ENCODE measurements around the gene SHLD3. TPM values are rescaled to one million over a fixed set of nuclear protein-coding genes. Genes with fewer than 3 reads are reported as not detected.
A peak's percentile ranks its signal among the peaks of the same experiment; 100 is the strongest.
"Not testable (repeated sequence)": the region's sequence is repeated elsewhere in the genome, so short reads cannot be mapped to it uniquely, and the experiment has no call there.

The SHLD3 gene
- total and polyA plus RNA-seq, 12 donors: 1.0 to 11.7 (median 3.0) TPM

GRCh38 chr5:65611524-65611923 is 13.3 kb upstream of the SHLD3 start:
- 84 to 92% (median 89%) methylated on average over 3 of the region's 3 CpGs for WGBS, 4 donors
- Histone ChIP-seq H3K27ac (no peak overlapping the region), H3K4me3 (no peak overlapping the region), H3K36me3 (replicated peaks in 1 of 2) (peaks cover 0 to 62% of the 10 kb centered on the region in 2 donors), H3K27me3 (no peaks in the 10 kb centered on the region), H3K9me3 (replicated peaks in 1 of 3) (no peaks in the 10 kb centered on the region), H3K4me1 (replicated peaks in 1 of 2) (no peaks in the 10 kb centered on the region)
- DNase-seq: no peak
- TF ChIP-seq CTCF (IDR thresholded peaks at IDR 0.05) (no peak), POLR2A (IDR thresholded peaks at IDR 0.05) (no peak)
- intact Hi-C loops (cut with DNase I): no loop called here

GRCh38 chr5:65612298-65612907 is 12.4 kb upstream of the SHLD3 start:
- intact Hi-C loops (cut with DNase I): no loop called here
- Histone ChIP-seq H3K9me3 (replicated peaks in 1 of 3) (no peaks in the 10 kb centered on the region), H3K4me3 (no peak overlapping the region), H3K36me3 (replicated peaks in 1 of 2) (peaks cover 0 to 59% of the 10 kb centered on the region in 2 donors), H3K4me1 (replicated peaks in 1 of 2) (no peaks in the 10 kb centered on the region), H3K27ac (no peak overlapping the region), H3K27me3 (no peaks in the 10 kb centered on the region)
- no peak for TF ChIP-seq CTCF (IDR thresholded peaks at IDR 0.05)
- no peak for TF ChIP-seq POLR2A (IDR thresholded peaks at IDR 0.05)
- no peak for DNase-seq
- 85 to 94% (median 89%) methylated on average over 4 of the region's 4 CpGs for WGBS, 4 donors

- Histone ChIP-seq H3K4me3 (no peak overlapping the region), H3K27ac (no peak overlapping the region), H3K4me1 (replicated peaks in 1 of 2) (peaks cover 9 to 32% of the 10 kb centered on the region in 2 donors), H3K9me3 (replicated peaks in 1 of 3) (no peaks in the 10 kb centered on the region), H3K27me3 (no peaks in the 10 kb centered on the region), H3K36me3 (replicated peaks in 1 of 2) (peaks cover 0 to 18% of the 10 kb centered on the region in 2 donors)
- intact Hi-C loops (cut with DNase I): no loop called here
- 92 to 95% (median 94%) methylated on average over 4 of the region's 4 CpGs for WGBS, 4 donors
- TF ChIP-seq CTCF (IDR thresholded peaks at IDR 0.05) (no peak), POLR2A (IDR thresholded peaks at IDR 0.05) (no peak)
- no peak for DNase-seq
These were observed 4.8 kb upstream of the SHLD3 start for GRCh38 chr5:65620021-65620420.

- H3K36me3 ChIP-seq (replicated peaks in 1 of 2); H3K4me3 ChIP-seq; H3K27me3 ChIP-seq; intact Hi-C loops (cut with DNase I); DNase-seq; H3K27ac ChIP-seq; H3K9me3 ChIP-seq (replicated peaks in 1 of 3): not testable (repeated sequence)
- H3K4me1 ChIP-seq (replicated peaks in 1 of 2): peaks cover 14 to 42% of the 10 kb centered on the region in 2 donors
- 81 to 97% (median 85%) methylated on average over 4 of the region's 4 CpGs for WGBS, 4 donors
These were observed 2.9 kb upstream of the SHLD3 start for GRCh38 chr5:65621961-65622360.

GRCh38 chr5:65623482-65623881 is 1.3 kb upstream of the SHLD3 start:
- Histone ChIP-seq H3K4me3 (peak overlapping the region; percentile 22 to 90 (median 56)), H3K9me3 (replicated peaks in 1 of 3) (no peaks in the 10 kb centered on the region), H3K27me3 (no peaks in the 10 kb centered on the region), H3K27ac (peak overlapping the region in 3 of 5 donors; percentile 75 to 90 (median 84)), H3K36me3 (replicated peaks in 1 of 2) (peaks cover 0 to 4% of the 10 kb centered on the region in 2 donors), H3K4me1 (replicated peaks in 1 of 2) (peaks cover 14 to 42% of the 10 kb centered on the region in 2 donors)
- DNase-seq: no peak
- WGBS, 4 donors: 3 to 7% (median 5%) methylated on average over 9 of the region's 9 CpGs
- no peak for TF ChIP-seq CTCF (IDR thresholded peaks at IDR 0.05)
- no peak for TF ChIP-seq POLR2A (IDR thresholded peaks at IDR 0.05)
- intact Hi-C loops (cut with DNase I): no loop called here
